Activated CD4-positive, alpha-beta memory T cell treated with anti-CD3 and anti-CD28 coated beads for 36 hours (primary cell): Measurements from ENCODE around the gene KANK4. TPM values are rescaled to one million over a fixed set of nuclear protein-coding genes. Genes with fewer than 3 reads are reported as not detected.
"Not testable (repeated sequence)": the region's sequence is repeated elsewhere in the genome, so short reads cannot be mapped to it uniquely, and the experiment has no call there.

Source experiments
- CTCF ChIA-PET: fragments of 350-600 bp; sonication (Branson Sonifier 250); formaldehyde crosslinking; loops from one replicate; lab custom pipeline; 2021; ENCODE audit warnings: antibody characterized with exemption, inconsistent platforms; lab: Charles Lee
- POLR2A ChIA-PET: fragments of 350-600 bp; sonication (Branson Sonifier 250); formaldehyde crosslinking; loops from one replicate; lab custom pipeline; 2021; ENCODE audit warnings: antibody characterized with exemption; lab: Charles Lee
- DNase-seq: peaks from one replicate; pipeline ENCODE4 v3.0.0-alpha.2; 2020
- H3K27ac Mint-ChIP-seq: one replicate; pipeline ENCODE4 v1.8.0; 2021; ENCODE audit warnings: mixed read lengths
- H3K27me3 Mint-ChIP-seq: one replicate; pipeline ENCODE4 v1.8.0; 2021; ENCODE audit warnings: mixed read lengths
- H3K36me3 Mint-ChIP-seq: one replicate; pipeline ENCODE4 v1.8.0; 2021; ENCODE audit warnings: mixed read lengths
- H3K4me1 Mint-ChIP-seq: one replicate; pipeline ENCODE4 v1.8.0; 2021; ENCODE audit warnings: low read depth, mixed read lengths
- H3K4me3 Mint-ChIP-seq: one replicate; pipeline ENCODE4 v1.8.0; 2021; ENCODE audit warnings: mild to moderate bottlenecking, mixed read lengths
- H3K9me3 Mint-ChIP-seq: one replicate; pipeline ENCODE4 v1.8.0; 2021; ENCODE audit warnings: mixed read lengths
- intact Hi-C: fragments of 100-400 bp; cut with micrococcal nuclease; formaldehyde crosslinking; loops from one replicate; pipeline ENCODE4 v1.15.1; 2023
- total RNA-seq, 2 experiments: library from RNA; stranded (reverse); gene quantifications; one replicate each; pipeline ENCODE4 v1.2.3, GENCODE V29; 2021

The KANK4 gene
- total RNA-seq, 2 experiments from 2014 or later: not detected

GRCh38 chr1:62221171-62221570 lies 98.1 kb downstream of the KANK4 start:
- POLR2A ChIA-PET: no interaction called here

GRCh38 chr1:62220456-62220855 lies 98.8 kb downstream of the KANK4 start:
- H3K27me3 Mint-ChIP-seq, POLR2A ChIA-PET, DNase-seq, intact Hi-C loops, H3K4me1 Mint-ChIP-seq, H3K9me3 Mint-ChIP-seq, H3K36me3 Mint-ChIP-seq, H3K27ac Mint-ChIP-seq, H3K4me3 Mint-ChIP-seq: not testable (repeated sequence)
- CTCF ChIA-PET: interaction anchor here (1.3 kb wide), 1 partner anchor 89 kb away, joined by 3 read pairs; no protein-coding TSS in a partner anchor

More at GRCh38 chr1:62221171-62221570, 98.1 kb downstream of the KANK4 start:
- CTCF ChIA-PET: interaction anchor here (1.3 kb wide), 1 partner anchor 90 kb away, joined by 3 read pairs; no protein-coding TSS in a partner anchor
- Mint-ChIP-seq H3K4me1 (no peaks in the 10 kb centered on the region), H3K9me3 (no peaks in the 10 kb centered on the region), H3K27ac (no peak overlapping the region), H3K36me3 (no peaks in the 10 kb centered on the region), H3K27me3 (no peaks in the 10 kb centered on the region), H3K4me3 (no peak overlapping the region)
- no peak for DNase-seq
- intact Hi-C loops: no loop called here

- intact Hi-C loops: no loop called here
- POLR2A ChIA-PET: no interaction called here
Measured at GRCh38 chr1:62218604-62219003, 100.6 kb downstream of the KANK4 start.

GRCh38 chr1:62213075-62213914 lies 105.9 kb downstream of the KANK4 start:
- DNase-seq: no peak
- ChIA-PET CTCF (no interaction called here), POLR2A (no interaction called here)
- H3K4me3 Mint-ChIP-seq: no peak overlapping the region
- H3K9me3 Mint-ChIP-seq: peaks cover 21% of the 10 kb centered on the region
- no peaks in the 10 kb centered on the region for H3K27me3 Mint-ChIP-seq
- H3K4me1 Mint-ChIP-seq: no peaks in the 10 kb centered on the region
- no peak overlapping the region for H3K27ac Mint-ChIP-seq
- H3K36me3 Mint-ChIP-seq: peaks cover 4% of the 10 kb centered on the region
- intact Hi-C loops: no loop called here

More at GRCh38 chr1:62218604-62219003, 100.6 kb downstream of the KANK4 start:
- Mint-ChIP-seq H3K27ac (no peak overlapping the region), H3K27me3 (no peaks in the 10 kb centered on the region), H3K4me1 (no peaks in the 10 kb centered on the region), H3K9me3 (no peaks in the 10 kb centered on the region), H3K4me3 (no peak overlapping the region), H3K36me3 (no peaks in the 10 kb centered on the region)
- CTCF ChIA-PET: no interaction called here
- no peak for DNase-seq

GRCh38 chr1:62212411-62212810 lies 106.8 kb downstream of the KANK4 start:
- peaks cover 4% of the 10 kb centered on the region for H3K36me3 Mint-ChIP-seq
- intact Hi-C loops: no loop called here
- DNase-seq: no peak
- H3K27me3 Mint-ChIP-seq: no peaks in the 10 kb centered on the region
- no peaks in the 10 kb centered on the region for H3K4me1 Mint-ChIP-seq
- ChIA-PET CTCF (no interaction called here), POLR2A (no interaction called here)
- no peak overlapping the region for H3K4me3 Mint-ChIP-seq
- no peak overlapping the region for H3K27ac Mint-ChIP-seq
- H3K9me3 Mint-ChIP-seq: peaks cover 21% of the 10 kb centered on the region

GRCh38 chr1:62210960-62211359 lies 108.3 kb downstream of the KANK4 start:
- no peak overlapping the region for H3K27ac Mint-ChIP-seq
- DNase-seq: no peak
- H3K9me3 Mint-ChIP-seq: peaks cover 21% of the 10 kb centered on the region
- no peaks in the 10 kb centered on the region for H3K4me1 Mint-ChIP-seq
- peaks cover 3% of the 10 kb centered on the region for H3K27me3 Mint-ChIP-seq
- POLR2A ChIA-PET: no interaction called here
- intact Hi-C loops: no loop called here
- CTCF ChIA-PET: no interaction called here
- peaks cover 4% of the 10 kb centered on the region for H3K36me3 Mint-ChIP-seq
- no peak overlapping the region for H3K4me3 Mint-ChIP-seq

GRCh38 chr1:62209931-62210595 lies 109.2 kb downstream of the KANK4 start:
- CTCF ChIA-PET: no interaction called here

GRCh38 chr1:62208970-62209369 lies 110.3 kb downstream of the KANK4 start:
- POLR2A ChIA-PET: no interaction called here
- no peak overlapping the region for H3K4me3 Mint-ChIP-seq
- DNase-seq: no peak

More at GRCh38 chr1:62209931-62210595, 109.2 kb downstream of the KANK4 start:
- no peak overlapping the region for H3K27ac Mint-ChIP-seq
- no peaks in the 10 kb centered on the region for H3K4me1 Mint-ChIP-seq
- no peak for DNase-seq
- peaks cover 21% of the 10 kb centered on the region for H3K9me3 Mint-ChIP-seq
- peaks cover 4% of the 10 kb centered on the region for H3K36me3 Mint-ChIP-seq
- POLR2A ChIA-PET: no interaction called here
- H3K27me3 Mint-ChIP-seq: peaks cover 3% of the 10 kb centered on the region
- intact Hi-C loops: no loop called here
- no peak overlapping the region for H3K4me3 Mint-ChIP-seq

GRCh38 chr1:62208087-62208486 lies 111.1 kb downstream of the KANK4 start:
- intact Hi-C loops: no loop called here
- Mint-ChIP-seq H3K9me3 (peaks cover 21% of the 10 kb centered on the region), H3K27ac (no peak overlapping the region)

More at GRCh38 chr1:62208970-62209369, 110.3 kb downstream of the KANK4 start:
- Mint-ChIP-seq H3K4me1 (no peaks in the 10 kb centered on the region), H3K9me3 (peaks cover 21% of the 10 kb centered on the region), H3K27ac (no peak overlapping the region), H3K36me3 (peaks cover 4% of the 10 kb centered on the region), H3K27me3 (peaks cover 3% of the 10 kb centered on the region)
- intact Hi-C loops: no loop called here
- CTCF ChIA-PET: no interaction called here

GRCh38 chr1:62207187-62207586 lies 112.0 kb downstream of the KANK4 start:
- POLR2A ChIA-PET: no interaction called here
- intact Hi-C loops: no loop called here

More at GRCh38 chr1:62208087-62208486, 111.1 kb downstream of the KANK4 start:
- POLR2A ChIA-PET: no interaction called here
- H3K36me3 Mint-ChIP-seq: peaks cover 4% of the 10 kb centered on the region
- no peak for DNase-seq
- no peaks in the 10 kb centered on the region for H3K4me1 Mint-ChIP-seq
- CTCF ChIA-PET: no interaction called here
- H3K4me3 Mint-ChIP-seq: no peak overlapping the region
- H3K27me3 Mint-ChIP-seq: peaks cover 3% of the 10 kb centered on the region

GRCh38 chr1:62198781-62199125 lies 120.5 kb downstream of the KANK4 start:
- ChIA-PET CTCF (no interaction called here), POLR2A (no interaction called here)
- no peak overlapping the region for H3K4me3 Mint-ChIP-seq
- H3K9me3 Mint-ChIP-seq: no peaks in the 10 kb centered on the region
- peaks cover 4% of the 10 kb centered on the region for H3K4me1 Mint-ChIP-seq
- peaks cover 18% of the 10 kb centered on the region for H3K27me3 Mint-ChIP-seq
- intact Hi-C loops: no loop called here
- DNase-seq: no peak
- no peaks in the 10 kb centered on the region for H3K36me3 Mint-ChIP-seq
- no peak overlapping the region for H3K27ac Mint-ChIP-seq

More at GRCh38 chr1:62207187-62207586, 112.0 kb downstream of the KANK4 start:
- Mint-ChIP-seq H3K27ac (no peak overlapping the region), H3K9me3 (peaks cover 21% of the 10 kb centered on the region), H3K4me3 (no peak overlapping the region), H3K27me3 (peaks cover 3% of the 10 kb centered on the region), H3K36me3 (peaks cover 4% of the 10 kb centered on the region), H3K4me1 (no peaks in the 10 kb centered on the region)
- DNase-seq: no peak
- CTCF ChIA-PET: no interaction called here

GRCh38 chr1:62198069-62198780 lies 121.0 kb downstream of the KANK4 start:
- intact Hi-C loops: no loop called here
- peaks cover 21% of the 10 kb centered on the region for H3K27me3 Mint-ChIP-seq
- H3K27ac Mint-ChIP-seq: no peak overlapping the region
- no peaks in the 10 kb centered on the region for H3K9me3 Mint-ChIP-seq
- H3K4me3 Mint-ChIP-seq: no peak overlapping the region
- POLR2A ChIA-PET: no interaction called here
- CTCF ChIA-PET: no interaction called here
- peaks cover 4% of the 10 kb centered on the region for H3K4me1 Mint-ChIP-seq
- no peak for DNase-seq
- H3K36me3 Mint-ChIP-seq: no peaks in the 10 kb centered on the region
